HCT116 (cell line): Measurements from ENCODE around the gene CTAGE9. TPM values are rescaled to one million over a fixed set of nuclear protein-coding genes. Genes with fewer than 3 reads are reported as not detected.

Experiments used
- ATAC-seq: fragments of 200-7000 bp; cut with Tn5 transposase; 2 replicates; pipeline ENCODE4 v1.9.1; 2020; ENCODE audit warnings: mild to moderate bottlenecking, moderate library complexity
- BruUV-seq: library from RNA; stranded (reverse); fragments of 400-500 nt; replicated peaks from 2 replicates; lab custom pipeline; 2021; lab: Mats Ljungman, UMichigan
- CTCF ChIA-PET: fragments of 300-600 bp; sonication (Branson Sonifier 250); formaldehyde crosslinking; loops from one replicate; lab custom pipeline; 2021; ENCODE audit warnings: antibody characterized with exemption; lab: Charles Lee
- POLR2A ChIA-PET: fragments of 300-600, 350-600 bp; sonication (Branson Sonifier 250); formaldehyde crosslinking; loops from one replicate; lab custom pipeline; 2021; ENCODE audit warnings: antibody characterized with exemption; lab: Charles Lee
- RAD21 ChIA-PET, 2 experiments: fragments of 300-600 bp; sonication (Branson Sonifier 250); formaldehyde crosslinking; loops; one replicate each; lab custom pipeline; 2023; ENCODE audit warnings: low total read pairs in 2 of 2; ENCODE audit not compliant: uncharacterized antibody in 2 of 2, unreplicated experiment in 2 of 2, low non-redundant PET in 1 of 2; lab: Charles Lee
- DNase-seq: peaks from one replicate; pipeline ENCODE4 v3.0.0-alpha.2; 2010; ENCODE audit warnings: low read depth, low spot score
- H2AFZ ChIP-seq: fragments of 200-600 bp; shearing (Covaris generic), sonication (generic); 2 replicates; pipeline ENCODE4 v1.6.1; 2017; ENCODE audit warnings: low read depth, mixed run types, mixed read lengths, antibody characterized with exemption, low read length; ENCODE audit not compliant: poor library complexity, severe bottlenecking
- H3K27ac ChIP-seq: 2 replicates; pipeline ENCODE4 v1.5.1; 2012; ENCODE audit warnings: low read depth, low read length
- H3K27me3 ChIP-seq: fragments of 200-600 bp; sonication (generic); 2 replicates; pipeline ENCODE4 v1.6.1; 2016; ENCODE audit warnings: mixed run types, low read length, mixed read lengths; ENCODE audit not compliant: insufficient read depth
- H3K36me3 ChIP-seq, 2 experiments: fragments of 200-500 bp in 1 of 2; fragments of 200-600 bp in 1 of 2; sonication (Bioruptor generic) in 1 of 2; sonication (generic) in 1 of 2; 2 replicates each; pipeline versions ENCODE4 v1.5.1 to v1.6.1; 2014 to 2016; ENCODE audit warnings: low read length in 2 of 2, inconsistent platforms in 1 of 2, mixed read lengths in 1 of 2, mixed run types in 1 of 2; ENCODE audit not compliant: insufficient read depth in 2 of 2, control insufficient read depth in 1 of 2
- H3K4me1 ChIP-seq, 2 experiments: fragments of 200-600 bp in 1 of 2; sonication (generic) in 1 of 2; 2 replicates each; pipeline versions ENCODE4 v1.5.1 to v1.6.1; 2012 to 2017; ENCODE audit warnings: low read length in 2 of 2, inconsistent platforms in 1 of 2, mild to moderate bottlenecking in 1 of 2, mixed read lengths in 1 of 2, mixed run types in 1 of 2, moderate library complexity in 1 of 2; ENCODE audit not compliant: insufficient read depth in 2 of 2, control insufficient read depth in 1 of 2
- H3K4me2 ChIP-seq: fragments of 200-600 bp; sonication (generic); 2 replicates; pipeline ENCODE4 v1.6.1; 2017; ENCODE audit warnings: mixed run types, low read length, mixed read lengths
- H3K4me3 ChIP-seq, 2 experiments: fragments of 200-600 bp in 1 of 2; sonication (generic) in 1 of 2; replicated peaks in 1 of 2; 2 replicates each; pipeline ENCODE4 v1.5.1; 2011 to 2016; ENCODE audit warnings: low read length in 2 of 2, control low read depth in 1 of 2, low read depth in 1 of 2, mild to moderate bottlenecking in 1 of 2, mixed read lengths in 1 of 2, mixed run types in 1 of 2
- H3K79me2 ChIP-seq: fragments of 200-600 bp; sonication (generic); 2 replicates; pipeline ENCODE4 v1.6.1; 2017; ENCODE audit warnings: mild to moderate bottlenecking, mixed run types, low read length, moderate library complexity, mixed read lengths; ENCODE audit not compliant: insufficient read depth
- H3K9ac ChIP-seq: fragments of 200-600 bp; sonication (generic); 2 replicates; pipeline ENCODE4 v1.6.1; 2016; ENCODE audit warnings: low read length, mixed read lengths
- H3K9me2 ChIP-seq: fragments of 200-600 bp; sonication (generic), shearing (Covaris generic); 2 replicates; pipeline ENCODE4 v1.6.1; 2017; ENCODE audit warnings: mixed run types, mild to moderate bottlenecking, moderate library complexity; ENCODE audit not compliant: insufficient read depth
- H3K9me3 ChIP-seq, 2 experiments: fragments of 200-500 bp in 1 of 2; fragments of 200-600 bp in 1 of 2; sonication (Bioruptor generic) in 1 of 2; sonication (generic) in 1 of 2; 2 replicates each; pipeline ENCODE4 v1.6.1; 2014 to 2017; ENCODE audit warnings: low read length in 2 of 2, mixed read lengths in 2 of 2, inconsistent platforms in 1 of 2, low read depth in 1 of 2, mild to moderate bottlenecking in 1 of 2, mixed run types in 1 of 2, moderate library complexity in 1 of 2; ENCODE audit not compliant: control insufficient read depth in 1 of 2, insufficient read depth in 1 of 2
- H4K20me1 ChIP-seq: fragments of 200-600 bp; sonication (generic), shearing (Covaris generic); 2 replicates; pipeline ENCODE4 v1.6.1; 2017; ENCODE audit warnings: mixed run types, mild to moderate bottlenecking, moderate library complexity; ENCODE audit not compliant: insufficient read depth
- ELF1 ChIP-seq: IDR thresholded peaks from 2 replicates; pipeline ENCODE4 v1.6.1; 2012; ENCODE audit warnings: low read depth, borderline replicate concordance
- EZH2 ChIP-seq: fragments of 200-600 bp; sonication (generic); IDR thresholded peaks from 2 replicates; pipeline ENCODE4 v1.6.1; 2017; ENCODE audit warnings: antibody characterized with exemption, mixed run types
- POLR2AphosphoS5 ChIP-seq: IDR thresholded peaks from 2 replicates; pipeline ENCODE4 v1.6.1; 2011; ENCODE audit warnings: mild to moderate bottlenecking, low read depth, low read length, moderate library complexity
- ZFX ChIP-seq: fragments of 450-650 bp; IDR thresholded peaks from 2 replicates; pipeline ENCODE4 v1.6.1; 2017
- intact Hi-C: fragments of 100-400 bp; cut with micrococcal nuclease; formaldehyde crosslinking; loops from 2 replicates; pipeline ENCODE4 v1.10.0; 2022
- total RNA-seq: library from RNA; stranded (reverse); gene quantifications from one replicate; pipeline ENCODE4 v1.2.1, GENCODE V29; 2021; ENCODE audit not compliant: unreplicated experiment

The CTAGE9 gene
- total RNA-seq, 1 experiment from 2014 or later, result not detected

DNA sequence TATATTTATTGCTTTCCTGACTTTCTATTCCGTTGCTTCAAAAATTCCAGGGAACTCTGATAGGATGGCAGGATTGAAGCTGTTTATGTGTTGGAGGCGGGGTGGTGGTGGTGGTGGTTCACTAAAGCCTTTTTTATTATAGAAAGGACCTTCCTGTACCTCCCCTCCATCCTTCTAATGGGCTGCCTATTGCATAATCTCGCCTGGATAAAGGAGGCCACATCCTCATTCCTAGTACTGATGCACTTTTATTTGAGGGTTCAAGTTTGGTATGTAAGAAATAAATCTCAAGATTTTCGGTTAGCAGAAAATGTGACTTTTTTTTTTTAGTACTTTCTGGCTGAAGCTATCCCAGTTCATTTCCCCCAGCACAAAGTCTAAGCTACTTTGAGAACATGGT, 18.7 kb upstream of the CTAGE9 start:
- Histone ChIP-seq H3K9me2 (no peaks in the 10 kb centered on the region), H3K27ac (no peak overlapping the region), H3K4me3 (no peak overlapping the region), H3K4me2 (no peak overlapping the region), H3K9ac (no peak overlapping the region), H3K4me1 (no peaks in the 10 kb centered on the region), H4K20me1 (no peaks in the 10 kb centered on the region), H3K79me2 (no peaks in the 10 kb centered on the region), H2AFZ (no peak overlapping the region), H3K9me3 (no peaks in the 10 kb centered on the region), H3K27me3 (no peaks in the 10 kb centered on the region), H3K36me3 (no peaks in the 10 kb centered on the region)
- no peak for TF ChIP-seq ELF1
- ChIA-PET RAD21 (no interaction called here), CTCF (no interaction called here), POLR2A (interaction anchor here (1.4 kb wide), 1 partner anchor 12 kb away, joined by 3 read pairs; no protein-coding TSS in a partner anchor)
- DNase-seq (no peak), ATAC-seq (no peak)
- intact Hi-C loops, result no loop called here
- BruUV-seq, result no TSS peak

DNA sequence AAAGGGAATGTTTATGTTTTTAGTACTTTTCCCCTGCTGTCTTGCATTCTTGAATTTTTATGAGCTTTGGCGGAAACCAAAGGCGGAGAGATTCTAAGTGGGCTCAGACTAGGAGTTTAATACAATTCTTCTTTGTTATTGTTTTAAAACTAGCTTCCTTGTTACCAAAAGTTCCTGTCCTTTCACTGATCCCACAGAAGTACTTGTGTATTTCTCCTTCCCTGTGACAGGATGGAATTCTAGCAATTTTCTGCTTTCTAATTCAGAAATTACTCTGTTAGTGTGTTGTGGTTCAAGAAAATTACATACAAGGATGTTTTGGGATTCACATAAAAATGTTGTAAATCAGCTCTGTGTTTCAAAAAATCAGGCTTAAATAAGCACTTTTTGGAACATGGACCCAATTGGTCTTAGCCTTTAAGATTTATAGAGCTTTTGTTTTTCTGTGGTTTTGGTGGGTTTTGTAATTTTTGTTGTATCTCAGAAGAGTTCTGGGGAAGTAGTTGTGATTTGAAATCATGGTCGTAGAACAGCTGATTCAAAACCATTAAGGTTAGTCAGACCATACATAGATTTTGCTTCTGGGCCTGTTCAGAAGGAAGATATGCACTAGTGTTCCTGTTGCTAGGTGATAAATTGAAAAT, 17.6 kb upstream of the CTAGE9 start:
- ATAC-seq (no peak), DNase-seq (no peak)
- H3K79me2 ChIP-seq, result no peaks in the 10 kb centered on the region
- H3K4me1 ChIP-seq, result no peaks in the 10 kb centered on the region
- H3K4me3 ChIP-seq, result no peak overlapping the region
- BruUV-seq, result no TSS peak
- RAD21 ChIA-PET, result no interaction called here
- no peak overlapping the region for H3K27ac ChIP-seq
- H3K9me3 ChIP-seq, result no peaks in the 10 kb centered on the region
- H3K9ac ChIP-seq, result no peak overlapping the region
- CTCF ChIA-PET, result no interaction called here
- TF ChIP-seq POLR2AphosphoS5, result no peak
- no peak for TF ChIP-seq ZFX
- no peak for TF ChIP-seq EZH2
- no peaks in the 10 kb centered on the region for H4K20me1 ChIP-seq
- intact Hi-C loops, result no loop called here
- H3K27me3 ChIP-seq, result no peaks in the 10 kb centered on the region
- H2AFZ ChIP-seq, result no peak overlapping the region
- no peaks in the 10 kb centered on the region for H3K9me2 ChIP-seq
- H3K4me2 ChIP-seq, result no peak overlapping the region
- POLR2A ChIA-PET, result interaction anchor here (1.4 kb wide), 1 partner anchor 11 kb away, joined by 3 read pairs; no protein-coding TSS in a partner anchor
- H3K36me3 ChIP-seq, result no peaks in the 10 kb centered on the region
